ENCODE data around the gene DGCR2. TPM values are rescaled to one million over a fixed set of nuclear protein-coding genes. Genes with fewer than 3 reads are reported as not detected.

DGCR2 gene
- total and polyA plus RNA-seq, 2 of the 4 experiments (the other 2 are of a cell fraction), result 17.2 to 35.4 TPM

- Histone ChIP-seq H4K5ac (ENCODE audit: low read depth, low read length) (no peak overlapping the region), H2AFZ (replicated peaks; ENCODE audit: low read length, poor library complexity) (no peak overlapping the region), H3K9ac (ENCODE audit: low read depth, low read length) (no peak overlapping the region), H3K4ac (ENCODE audit: low read depth, low read length) (no peak overlapping the region), H3K9me3 (ENCODE audit: control insufficient read depth, insufficient read depth, low read length) (no peaks in the 10 kb centered on the region), H2AK5ac (ENCODE audit: low read depth, low read length) (no peak overlapping the region), H2BK15ac (ENCODE audit: low read depth, low read length) (no peak overlapping the region), H3K18ac (ENCODE audit: low read depth, low read length) (no peak overlapping the region), H4K20me1 (ENCODE audit: insufficient read depth, low read length) (peaks cover 17% of the 10 kb centered on the region), H3K4me2 (ENCODE audit: low read depth, low read length) (no peak overlapping the region), H3K56ac (ENCODE audit: extremely low read depth, insufficient read depth, low read length) (no peak overlapping the region), H3K14ac (replicated peaks; ENCODE audit: low read depth, low read length) (no peak overlapping the region), H3K23ac (ENCODE audit: low read depth, low read length) (no peak overlapping the region), H4K91ac (ENCODE audit: insufficient read depth, low read depth, low read length) (no peak overlapping the region), H3K9me1 (ENCODE audit: insufficient read depth, low read length) (peaks cover 3% of the 10 kb centered on the region), H2BK5ac (ENCODE audit: low read depth, low read length, poor library complexity, severe bottlenecking) (no peak overlapping the region), H2BK120ac (ENCODE audit: low read depth, low read length) (no peak overlapping the region), H3K79me1 (ENCODE audit: low read depth in 1 of 2, low read length in 2 of 2) (peaks cover 6 to 15% of the 10 kb centered on the region in 2 experiments; a peak in 3 of 4 replicates), H3K27ac (ENCODE audit: insufficient read depth, low read length) (no peak overlapping the region), H2AK9ac (replicated peaks; ENCODE audit: low read depth, low read length, poor library complexity) (no peak overlapping the region), H4K8ac (ENCODE audit: low read depth in 2 of 2, low read length in 2 of 2) (no peak overlapping the region), H3K4me3 (ENCODE audit: insufficient read depth, low read depth, low read length) (no peak overlapping the region), H3K4me1 (ENCODE audit: control insufficient read depth, insufficient read depth, low read length) (peaks cover 6% of the 10 kb centered on the region), H2BK20ac (ENCODE audit: low read depth, low read length) (no peak overlapping the region), H3K27me3 (ENCODE audit: control insufficient read depth, insufficient read depth, low read length) (no peaks in the 10 kb centered on the region), H3K36me3 (ENCODE audit: control insufficient read depth, insufficient read depth, low read length) (peaks cover 31% of the 10 kb centered on the region)
- WGBS, 2 experiments (ENCODE audit: extremely low coverage in 2 of 2, insufficient read length in 1 of 2), result no CpG with 5 or more reads among the region's 21 CpGs
- in situ Hi-C loops (cut with MboI; ENCODE audit: low sequenced_read_pairs) (no loop called here), intact Hi-C loops (cut with micrococcal nuclease) (no loop called here), dilution Hi-C loops (cut with HindIII; ENCODE audit: low sequenced_read_pairs, unreplicated experiment) (no loop called here)
- no peak for ATAC-seq (ENCODE audit: low read depth)
- no TSS peak for BruUV-seq (replicated peaks)
- TF ChIP-seq RAD21 (IDR thresholded peaks at IDR 0.05; ENCODE audit: low read length) (no peak), SMC3 (IDR thresholded peaks at IDR 0.05; ENCODE audit: low read depth, low read length) (no peak), CHD1 (IDR thresholded peaks at IDR 0.05; ENCODE audit: low read depth, low read length) (no peak), BHLHE40 (IDR thresholded peaks at IDR 0.05; ENCODE audit: low read depth, low read length) (no peak), MXI1 (IDR thresholded peaks at IDR 0.05; ENCODE audit: borderline replicate concordance, low read depth, low read length) (no peak), USF2 (IDR thresholded peaks at IDR 0.05; ENCODE audit: low read depth, low read length) (no peak), CEBPB (IDR thresholded peaks at IDR 0.05; ENCODE audit: low read depth, low read length) (no peak), MAZ (IDR thresholded peaks at IDR 0.05; ENCODE audit: borderline replicate concordance, low read depth, low read length) (no peak), POLR2A (IDR thresholded peaks at IDR 0.05; ENCODE audit: low read depth, low read length) (no peak)
- CTCF ChIA-PET, result no interaction called here
- no peak for DNase-seq
- POLR2A ChIA-PET (ENCODE audit: unreplicated experiment), result no interaction called here
Measured at GRCh38 chr22:19067696-19068348, 54.4 kb downstream of the DGCR2 start.

Data from IMR-90 (cell line).